HepG2 (cell line): ENCODE measurements around the gene PPARA. TPM values are rescaled to one million over a fixed set of nuclear protein-coding genes. Genes with fewer than 3 reads are reported as not detected.

Experiments used
- EP300 ChIP-seq, 3 experiments: sonication (generic) in 1 of 3; formaldehyde crosslinking in 1 of 3; IDR thresholded peaks; 2 replicates each; pipeline versions ENCODE4 v1.5.1 to v1.6.1; 2011 to 2020; ENCODE audit warnings: low read depth in 2 of 3, low read length in 2 of 3, borderline replicate concordance in 1 of 3, improper control_type of control experiment in 1 of 3, mild to moderate bottlenecking in 1 of 3, missing genetic modification reagents in 1 of 3, moderate library complexity in 1 of 3
- GABPB1 ChIP-seq: IDR thresholded peaks from 2 replicates; pipeline ENCODE4 v1.6.1; 2016; ENCODE audit warnings: mild to moderate bottlenecking, missing genetic modification reagents, moderate library complexity, missing compliant biosample characterization
- HNRNPUL1 ChIP-seq: fragments of 200-400 bp; formaldehyde crosslinking; IDR thresholded peaks from 2 replicates; pipeline ENCODE4 v1.6.1; 2017; ENCODE audit warnings: low read depth, mild to moderate bottlenecking, low read length, moderate library complexity
- KDM2A ChIP-seq: sonication (generic); formaldehyde crosslinking; IDR thresholded peaks from 2 replicates; pipeline ENCODE4 v1.4.0; 2020; ENCODE audit warnings: low read depth, missing genetic modification reagents, borderline replicate concordance
- KMT2B ChIP-seq: IDR thresholded peaks from 2 replicates; pipeline ENCODE4 v1.6.1; 2016; ENCODE audit warnings: missing genetic modification reagents, missing compliant biosample characterization
- MAFK ChIP-seq, 2 experiments: IDR thresholded peaks in 1 of 2; conservative IDR thresholded peaks in 1 of 2; 2 replicates each; pipeline ENCODE4 v1.6.1; 2011; ENCODE audit warnings: improper control_type of control experiment in 2 of 2, low read length in 2 of 2
- MIXL1 ChIP-seq: IDR thresholded peaks from 2 replicates; pipeline ENCODE4 v1.6.1; 2016
- MNT ChIP-seq: fragments of 450-650 bp; IDR thresholded peaks from 2 replicates; pipeline ENCODE4 v1.6.1; 2016
- PRDM15 ChIP-seq: sonication (generic); formaldehyde crosslinking; IDR thresholded peaks from 2 replicates; pipeline ENCODE4 v1.4.0; 2020; ENCODE audit warnings: missing genetic modification reagents
- PRDM4 ChIP-seq: sonication (generic); formaldehyde crosslinking; IDR thresholded peaks from 2 replicates; pipeline ENCODE4 v1.9.0; 2021; ENCODE audit warnings: missing genetic modification reagents, borderline replicate concordance
- RAD21 ChIP-seq: fragments of 450-650 bp; formaldehyde crosslinking; IDR thresholded peaks from 2 replicates; pipeline ENCODE4 v1.5.0; 2020; ENCODE audit warnings: mild to moderate bottlenecking
- SP5 ChIP-seq: IDR thresholded peaks from 2 replicates; pipeline ENCODE4 v1.6.1; 2016; ENCODE audit warnings: low read depth, borderline replicate concordance
- TBX3 ChIP-seq: fragments of 450-650 bp; IDR thresholded peaks from 2 replicates; pipeline ENCODE4 v1.6.1; 2017; ENCODE audit warnings: antibody characterized with exemption, mild to moderate bottlenecking, inconsistent platforms, borderline replicate concordance
- ZFP1 ChIP-seq: IDR thresholded peaks from 2 replicates; pipeline ENCODE4 v1.6.1; 2016
- ZGPAT ChIP-seq: IDR thresholded peaks from 2 replicates; pipeline ENCODE4 v1.6.1; 2016; ENCODE audit warnings: mild to moderate bottlenecking
- ZNF260 ChIP-seq: sonication (generic); formaldehyde crosslinking; IDR thresholded peaks from 2 replicates; pipeline ENCODE4 v1.4.0; 2020; ENCODE audit warnings: missing genetic modification reagents, low read depth, mild to moderate bottlenecking, borderline replicate concordance
- ZNF30 ChIP-seq: sonication (generic); formaldehyde crosslinking; IDR thresholded peaks from 2 replicates; pipeline ENCODE4 v1.5.0; 2020; ENCODE audit warnings: mild to moderate bottlenecking, missing genetic modification reagents
- ZNF549 ChIP-seq: sonication (generic); formaldehyde crosslinking; IDR thresholded peaks from 2 replicates; pipeline ENCODE4 v1.5.0; 2020; ENCODE audit warnings: missing genetic modification reagents
- ZNF775 ChIP-seq: sonication (generic); formaldehyde crosslinking; IDR thresholded peaks from 2 replicates; pipeline ENCODE4 v1.4.0; 2020; ENCODE audit warnings: missing genetic modification reagents, mild to moderate bottlenecking, moderate library complexity, borderline replicate concordance
- ZSCAN30 ChIP-seq: sonication (generic); formaldehyde crosslinking; IDR thresholded peaks from 2 replicates; pipeline ENCODE4 v1.5.0; 2020; ENCODE audit warnings: mild to moderate bottlenecking, missing genetic modification reagents
- polyA plus RNA-seq, 8 experiments: library from polyadenylated mRNA; depleted of rRNA in 3 of 8; stranded (reverse) in 7 of 8; unstranded in 1 of 8; fragments of >200 nt; fragmentation: Illumina TruSeq in 4 of 8; extraction: Trizol in 4 of 8; gene quantifications; 2 replicates each; pipeline versions ENCODE4 v1.2.1 to v1.2.3, GENCODE V29; 2011 to 2016; ENCODE audit warnings: low read depth in 4 of 8, missing spikeins in 1 of 8, mixed read lengths in 1 of 8; ENCODE audit not compliant: insufficient read depth in 1 of 8
- total RNA-seq, 5 experiments: library from RNA; depleted of rRNA; stranded (reverse); fragments of >200 nt; fragmentation: Illumina TruSeq; extraction: Trizol; gene quantifications; 2 replicates each; pipeline ENCODE4 v1.2.3, GENCODE V29; 2016; ENCODE audit warnings: low read depth in 1 of 5

PPARA gene
- total and polyA plus RNA-seq, 2 of the 13 experiments (the other 11 are each of a cell fraction or from before 2014, with no cell fraction given) = 18.2 to 24.7 TPM

- no peak for TF ChIP-seq PRDM15 (CRISPR knock-in tag)
- TF ChIP-seq KMT2B = no peak
- no peak; the same call in 1 of the 2 replicates for TF ChIP-seq KDM2A (CRISPR knock-in tag)
- no peak for TF ChIP-seq TBX3
- TF ChIP-seq PRDM4 (CRISPR knock-in tag) = no peak
- TF ChIP-seq ZNF260 (CRISPR knock-in tag) = no peak
- TF ChIP-seq EP300 (IDR thresholded peaks at IDR 0.05; ENCODE audit: low read depth in 2 of 2, low read length in 2 of 2) = peak in 1 of 2 experiments; percentile 58; a peak in 1 of 4 replicates
- TF ChIP-seq EP300 (CRISPR knock-in tag; IDR thresholded peaks at IDR 0.05; ENCODE audit: borderline replicate concordance) = no peak
- no peak for TF ChIP-seq HNRNPUL1
- TF ChIP-seq ZFP1 (CRISPR knock-in tag) = no peak
- TF ChIP-seq ZNF775 (CRISPR knock-in tag) = no peak
- TF ChIP-seq SP5 (CRISPR knock-in tag) = peak; percentile 63
- no peak for TF ChIP-seq ZSCAN30 (CRISPR knock-in tag)
- peak; percentile 26; the same call in 1 of the 2 replicates for TF ChIP-seq MIXL1 (CRISPR knock-in tag)
- peak; percentile 28; the same call in 1 of the 2 replicates for TF ChIP-seq RAD21
- peak; percentile 70 for TF ChIP-seq GABPB1 (CRISPR knock-in tag)
- TF ChIP-seq MAFK (conservative IDR thresholded peaks at IDR 0.05 in 1 of 2, IDR thresholded peaks at IDR 0.05 in 1 of 2; ENCODE audit: low read length in 2 of 2) = no peak
- no peak for TF ChIP-seq ZNF549
- TF ChIP-seq ZGPAT (CRISPR knock-in tag) = peak; percentile 73
- 0 out of 2 replicates have a peak, but pooled peaks have one; percentile 18 for TF ChIP-seq MNT
- TF ChIP-seq ZNF30 (CRISPR knock-in tag) = no peak
Observed at GRCh38 chr22:46147471-46148267, 2.7 kb upstream of the PPARA start (continued).
